HL-60 (cell line): ENCODE measurements around the gene SKAP2.

Experiments used
- CTCF ChIP-seq: IDR thresholded peaks from one replicate; pipeline ENCODE4 v1.5.1; 2011; ENCODE audit warnings: low read length, control low read depth, inconsistent platforms; ENCODE audit not compliant: insufficient read depth
- POLR2AphosphoS5 ChIP-seq: IDR thresholded peaks from 2 replicates; pipeline ENCODE4 v1.6.1; 2012; ENCODE audit warnings: low read depth
- REST ChIP-seq: IDR thresholded peaks from 2 replicates; pipeline ENCODE4 v1.6.1; 2012; ENCODE audit warnings: low read depth; ENCODE audit not compliant: insufficient replicate concordance
- SPI1 ChIP-seq: IDR thresholded peaks from 2 replicates; pipeline ENCODE4 v1.6.1; 2012; ENCODE audit warnings: low read depth, mild to moderate bottlenecking, borderline replicate concordance

- TF ChIP-seq CTCF (no peak), SPI1 (no peak), POLR2AphosphoS5 (no peak), REST (no peak)
Measured at GRCh38 chr7:26662646-26663045, 201.7 kb downstream of the SKAP2 start.
